Adrenal gland (tissue), 5 donors: ENCODE data around the gene EOGT.

ENCODE experiments used
- CTCF ChIP-seq, 6 experiments: fragments of 450-650 bp in 4 of 6; fragments of 200-600 bp in 2 of 6; sonication (generic) in 1 of 6; IDR thresholded peaks; 1 replicate in 5 of 6; 2 replicates in 1 of 6; pipeline versions ENCODE4 v1.5.1 to v1.8.0; 2016 to 2021; ENCODE audit warnings: antibody characterized with exemption in 6 of 6, mild to moderate bottlenecking in 2 of 6, moderate library complexity in 1 of 6
- POLR2A ChIP-seq, 2 donors: fragments of 450-650 bp; IDR thresholded peaks; one replicate each; pipeline ENCODE4 v1.6.1; 2017; ENCODE audit warnings: antibody characterized with exemption in 2 of 2, mild to moderate bottlenecking in 2 of 2, moderate library complexity in 1 of 2
- donor health status: DM: no; HTN: no; CAD: no.

GRCh38 chr3:68986496-68987208 lies 26.8 kb downstream of the EOGT start:
- TF ChIP-seq CTCF (IDR thresholded peaks at IDR 0.05) (no peak), POLR2A (IDR thresholded peaks at IDR 0.05) (no peak)
